T-helper 1 cell (primary cell): Measurements from ENCODE around the gene CHSY1.

Experiments used
- DNase-seq, 5 donors: peaks; one replicate each; pipeline ENCODE4 v3.0.0-alpha.2; 2012 to 2020

The CHSY1 gene

GRCh38 chr15:101267320-101268104, 15.7 kb upstream of the CHSY1 start:
- DNase-seq = no peak

DNA sequence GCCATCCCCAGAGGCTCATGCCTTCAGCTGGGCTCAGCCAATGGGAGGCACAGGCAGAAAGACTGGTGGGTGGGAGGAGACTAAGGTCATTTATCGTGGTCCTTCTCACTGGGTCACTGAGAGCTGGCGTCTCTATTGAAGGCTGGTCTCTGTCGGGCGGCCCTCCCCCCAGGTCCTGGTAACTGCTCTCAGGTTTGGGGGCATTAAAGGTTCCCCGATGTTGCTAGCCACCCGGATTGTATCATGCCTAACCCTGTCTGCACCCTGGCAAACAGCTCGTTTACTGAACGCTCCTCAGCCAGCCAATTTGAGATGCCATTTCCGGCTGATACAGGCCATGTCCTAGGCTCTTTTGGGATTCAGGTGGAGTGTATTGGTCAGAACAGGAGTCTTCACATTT, 14.9 kb upstream of the CHSY1 start:
- no peak for DNase-seq

- DNase-seq = no peak
Observed at GRCh38 chr15:101266034-101266433, 14.2 kb upstream of the CHSY1 start.

DNA sequence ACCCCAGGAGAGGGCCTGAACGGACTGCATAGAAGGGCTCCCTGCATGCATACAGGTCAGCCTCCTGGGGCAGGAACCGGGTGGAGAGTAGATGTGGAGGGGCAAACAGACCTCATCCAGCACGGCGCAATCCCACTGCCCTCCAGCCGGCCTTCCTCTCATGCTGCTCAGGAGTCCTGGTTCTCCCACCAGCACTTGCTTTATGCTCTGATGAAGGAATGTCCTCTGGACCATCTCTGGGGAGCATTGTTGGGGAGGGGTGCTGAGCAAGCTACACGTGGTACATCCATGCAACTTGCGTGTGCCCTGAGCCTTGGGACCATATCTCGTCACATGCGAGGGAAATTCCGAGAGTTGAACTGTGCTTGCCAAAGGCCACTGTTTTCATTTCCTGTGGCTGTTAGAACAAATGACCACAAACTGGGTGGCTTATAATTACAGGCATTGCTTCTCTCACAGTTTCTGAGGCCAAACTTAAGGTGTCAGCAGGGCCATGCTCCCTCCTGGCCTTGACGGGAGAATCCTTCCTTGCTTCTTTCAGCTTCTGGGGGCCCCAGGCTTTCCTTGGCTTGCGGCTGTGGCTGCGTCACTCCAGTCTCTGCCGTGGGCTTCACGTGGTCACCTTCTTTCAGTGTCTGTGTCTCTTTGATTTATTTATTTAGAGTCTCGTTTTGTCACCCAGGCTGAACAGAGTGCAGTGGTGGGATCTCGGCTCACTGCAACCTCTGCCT, 13.2 kb upstream of the CHSY1 start:
- DNase-seq = no peak

GRCh38 chr15:101264011-101264410, 12.2 kb upstream of the CHSY1 start:
- DNase-seq = no peak

GRCh38 chr15:101262551-101262950, 10.7 kb upstream of the CHSY1 start:
- DNase-seq = no peak

GRCh38 chr15:101258238-101259144, 6.6 kb upstream of the CHSY1 start:
- peak in 3 of 5 donors; percentile 28 to 61 (median 48) for DNase-seq

- peak in 1 of 5 donors; percentile 43 for DNase-seq
Observed at GRCh38 chr15:101256757-101257156, 4.9 kb upstream of the CHSY1 start.

DNA sequence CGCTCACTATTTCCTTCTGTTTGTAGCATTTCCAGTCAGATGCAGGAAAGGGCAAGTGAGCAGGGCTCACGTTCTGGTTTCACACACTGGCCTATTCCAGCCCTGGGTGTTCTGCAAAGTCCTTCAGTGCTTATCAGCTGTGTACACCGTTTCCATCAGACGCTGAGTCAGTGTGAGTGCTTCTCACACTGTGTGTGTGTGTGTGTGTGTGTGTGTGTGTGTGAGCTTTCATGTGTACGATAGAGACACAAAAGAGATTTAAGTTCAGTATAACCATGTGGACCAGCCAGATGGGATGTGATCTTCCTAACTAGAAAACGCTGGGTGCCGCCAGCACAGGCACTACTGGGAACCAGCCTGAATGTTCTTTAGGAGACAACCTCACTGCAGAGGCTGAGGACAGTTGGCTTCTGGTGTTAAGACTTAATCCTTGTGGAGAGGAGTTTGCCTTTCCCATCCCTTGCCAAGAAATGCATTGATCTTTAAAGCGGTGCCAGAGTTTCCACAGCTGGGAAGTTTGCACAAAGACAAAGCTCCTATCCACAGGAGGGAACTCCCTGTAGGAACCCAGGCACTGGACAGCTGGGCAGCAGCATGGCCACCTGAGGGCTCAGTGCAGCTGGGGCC, 3.9 kb upstream of the CHSY1 start:
- DNase-seq = peak in 1 of 5 donors; percentile 36

DNA sequence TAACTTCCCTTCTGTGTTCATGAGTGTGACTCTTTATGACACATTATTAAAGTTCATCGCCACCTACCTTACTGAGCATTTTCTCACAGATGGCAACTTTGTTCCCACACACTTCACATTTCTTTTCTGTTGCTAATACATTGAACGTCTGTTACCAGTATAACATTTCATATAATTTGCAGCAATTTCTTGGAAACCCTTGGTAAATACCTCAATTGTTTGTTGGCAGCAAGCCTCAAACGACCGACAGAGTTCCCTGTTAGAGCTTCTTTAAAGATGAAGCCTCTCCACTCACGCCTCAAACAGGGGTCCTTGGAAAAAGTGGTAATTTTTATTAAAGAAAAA, 3.2 kb upstream of the CHSY1 start:
- DNase-seq = peak in 1 of 5 donors; percentile 37

- DNase-seq = no peak
Observed at GRCh38 chr15:101254157-101255050, 2.6 kb upstream of the CHSY1 start.

DNA sequence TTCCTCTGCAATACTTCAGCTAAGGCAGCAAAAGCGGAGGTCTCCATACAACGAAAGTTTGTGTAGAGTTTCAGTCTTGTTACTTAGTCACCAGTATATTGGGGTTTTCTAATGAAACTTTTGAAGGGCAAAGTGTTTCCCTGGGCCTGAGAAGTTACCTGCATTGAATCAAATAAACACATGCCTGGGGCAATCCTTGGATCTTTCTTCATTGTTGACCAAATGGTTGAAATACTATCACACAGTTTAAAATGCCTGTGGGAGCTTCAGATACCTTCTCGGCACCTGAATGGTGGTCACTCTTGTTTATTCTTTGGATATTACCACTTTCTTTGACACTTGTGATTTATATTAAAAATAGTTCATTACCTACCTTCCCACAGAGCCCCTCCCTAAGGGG, 988 bp upstream of the CHSY1 start:
- DNase-seq = no peak

- peak in 3 of 5 donors; percentile 14 to 66 (median 20) for DNase-seq
Observed at GRCh38 chr15:101250873-101251829, 697 bp downstream of the CHSY1 start.

- DNase-seq = no peak
Observed at GRCh38 chr15:101250341-101250831, 1.5 kb downstream of the CHSY1 start.

GRCh38 chr15:101248274-101248673, 3.6 kb downstream of the CHSY1 start:
- DNase-seq = peak in 1 of 5 donors; percentile 20

DNA sequence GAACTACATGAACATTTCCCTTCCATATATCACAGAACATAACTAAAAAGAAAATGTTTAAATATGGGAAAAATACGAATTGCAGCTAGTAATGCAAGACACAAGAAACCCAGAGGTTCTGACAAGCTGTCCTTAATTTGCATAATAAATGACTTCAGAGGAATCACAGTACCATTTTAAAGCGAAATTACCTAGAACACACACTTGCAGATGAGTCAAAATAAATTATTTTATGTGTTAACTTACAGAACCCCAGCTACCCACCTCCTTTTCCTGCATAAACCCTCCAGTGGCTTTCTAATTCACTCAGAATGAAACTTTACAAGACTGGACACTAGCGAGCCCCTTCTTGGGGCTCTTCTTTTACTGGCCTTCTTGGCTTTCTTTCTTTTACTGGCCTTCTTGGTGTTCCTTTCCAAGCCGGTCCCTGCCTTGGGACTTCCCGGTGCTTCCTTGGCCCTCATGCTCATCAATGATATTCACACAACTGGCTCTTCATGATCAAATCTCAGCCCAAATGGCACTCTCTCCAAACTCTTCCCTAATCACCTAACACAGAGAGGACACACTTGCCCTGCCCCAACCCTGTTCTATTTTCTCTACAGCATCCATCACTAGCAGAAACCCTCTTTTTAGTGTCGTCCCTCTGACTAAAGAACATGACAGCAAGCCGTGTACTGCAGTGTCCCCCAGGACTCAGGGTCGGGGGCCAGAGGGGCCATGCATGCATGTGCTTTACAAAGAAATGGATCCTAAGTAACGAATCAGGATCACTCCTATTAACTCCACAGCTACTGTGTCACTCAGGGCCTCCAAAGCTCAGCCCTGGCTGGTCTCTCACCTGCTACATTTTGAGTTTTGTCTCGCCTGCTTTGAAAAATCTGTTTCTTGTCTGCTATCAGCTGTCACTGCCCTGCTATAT, 4.8 kb downstream of the CHSY1 start:
- DNase-seq = peak in 1 of 5 donors; percentile 43

GRCh38 chr15:101246391-101246790, 5.5 kb downstream of the CHSY1 start:
- no peak for DNase-seq

DNA sequence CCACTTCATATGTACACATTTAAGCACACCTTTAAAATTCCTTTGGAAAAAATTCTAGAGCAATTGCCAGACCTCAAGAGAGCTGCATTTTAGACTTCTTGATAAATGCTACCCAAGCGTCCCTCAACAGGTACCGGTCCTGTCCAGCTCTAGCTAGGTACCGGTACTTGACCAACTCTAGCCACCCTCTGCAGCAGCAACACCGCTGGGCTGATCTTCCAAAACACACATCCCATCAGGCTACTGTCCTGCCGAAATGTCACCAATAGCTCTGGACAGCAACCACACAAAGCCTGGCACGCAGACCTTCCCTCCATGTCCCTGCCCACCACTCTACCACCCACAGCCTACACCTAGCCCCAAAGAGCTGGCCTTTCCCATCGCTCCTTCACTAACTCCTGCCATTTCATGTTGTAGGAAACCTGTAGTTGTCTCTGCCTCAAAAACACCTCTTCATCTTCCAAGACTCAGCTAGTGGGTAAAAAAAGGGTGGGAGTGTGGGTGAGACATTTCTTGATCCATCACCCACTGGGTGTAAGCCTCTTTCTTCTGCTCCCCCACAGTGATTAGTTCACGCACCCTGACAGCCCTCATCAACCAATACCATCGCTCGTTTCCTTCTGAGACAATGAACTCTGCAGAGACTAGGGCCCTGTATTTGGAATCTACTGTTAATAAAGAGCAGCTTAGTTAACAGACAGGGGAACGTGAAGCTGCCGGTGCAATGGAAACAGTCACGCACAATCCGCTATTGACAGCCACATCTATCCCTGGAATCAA, 6.8 kb downstream of the CHSY1 start:
- no peak for DNase-seq
